ENCODE measurements around the gene SGMS1.

The SGMS1 gene

DNA sequence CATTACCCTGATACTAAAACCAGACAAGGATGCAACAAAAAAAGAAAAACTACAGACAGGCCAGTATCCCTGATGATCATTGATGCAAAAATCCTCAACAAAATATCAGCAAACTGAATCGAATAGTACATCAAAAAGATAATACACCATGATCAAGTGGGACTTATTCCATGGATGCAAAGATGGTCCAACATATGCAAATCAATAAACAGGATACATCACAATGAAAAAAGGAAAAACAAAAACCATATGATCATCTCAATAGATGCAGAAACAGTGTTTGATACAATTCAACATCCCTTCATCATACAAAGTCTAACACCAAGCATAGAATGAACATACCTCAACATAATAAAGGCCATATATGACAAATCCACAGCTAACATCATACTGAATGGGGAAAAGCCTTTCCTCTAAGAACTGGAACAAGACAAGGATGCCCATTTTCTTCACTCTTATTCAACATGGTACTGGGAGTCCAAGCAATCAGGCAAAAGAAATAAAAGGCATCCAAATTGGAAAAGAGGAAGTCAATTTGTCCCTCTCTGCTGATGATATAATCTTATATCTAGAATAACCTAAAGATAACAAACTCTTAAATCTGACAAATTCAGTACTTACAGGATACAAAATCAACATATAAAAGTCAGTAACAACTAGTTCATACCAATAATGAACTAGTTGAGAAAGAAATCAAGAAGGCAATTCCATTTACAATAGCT, 323.6 kb downstream of the SGMS1 start:
- H3K27ac ChIP-seq: no peak overlapping the region

DNA sequence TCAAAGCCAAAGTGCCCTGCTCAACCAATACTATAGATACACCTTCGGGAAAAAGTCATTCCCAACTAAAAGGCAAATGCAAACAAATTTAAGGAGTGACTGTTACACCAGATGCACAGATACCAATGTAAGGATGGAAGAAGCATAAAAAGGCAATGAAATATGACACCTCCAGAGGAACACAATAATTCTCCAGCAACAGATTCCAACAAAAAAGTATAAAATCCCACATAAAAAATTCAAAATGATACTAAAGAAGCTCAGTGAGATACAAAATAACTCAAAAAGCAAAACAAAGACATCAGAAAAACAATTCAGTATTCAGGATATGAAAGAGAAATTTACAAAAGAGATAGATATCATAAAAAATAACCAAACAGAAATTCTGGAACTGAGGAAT, 328.4 kb downstream of the SGMS1 start:
- TF ChIP-seq CTCF (conservative IDR thresholded peaks at IDR 0.05): no peak
- H3K27ac ChIP-seq: no peak overlapping the region

More for the DNA sequence above, 323.6 kb downstream of the SGMS1 start:
- no peak for TF ChIP-seq CTCF (conservative IDR thresholded peaks at IDR 0.05)

- no peak for TF ChIP-seq CTCF (conservative IDR thresholded peaks at IDR 0.05)
- no peak overlapping the region for H3K27ac ChIP-seq
Measured at GRCh38 chr10:50294582-50294981, 329.2 kb downstream of the SGMS1 start.

DNA sequence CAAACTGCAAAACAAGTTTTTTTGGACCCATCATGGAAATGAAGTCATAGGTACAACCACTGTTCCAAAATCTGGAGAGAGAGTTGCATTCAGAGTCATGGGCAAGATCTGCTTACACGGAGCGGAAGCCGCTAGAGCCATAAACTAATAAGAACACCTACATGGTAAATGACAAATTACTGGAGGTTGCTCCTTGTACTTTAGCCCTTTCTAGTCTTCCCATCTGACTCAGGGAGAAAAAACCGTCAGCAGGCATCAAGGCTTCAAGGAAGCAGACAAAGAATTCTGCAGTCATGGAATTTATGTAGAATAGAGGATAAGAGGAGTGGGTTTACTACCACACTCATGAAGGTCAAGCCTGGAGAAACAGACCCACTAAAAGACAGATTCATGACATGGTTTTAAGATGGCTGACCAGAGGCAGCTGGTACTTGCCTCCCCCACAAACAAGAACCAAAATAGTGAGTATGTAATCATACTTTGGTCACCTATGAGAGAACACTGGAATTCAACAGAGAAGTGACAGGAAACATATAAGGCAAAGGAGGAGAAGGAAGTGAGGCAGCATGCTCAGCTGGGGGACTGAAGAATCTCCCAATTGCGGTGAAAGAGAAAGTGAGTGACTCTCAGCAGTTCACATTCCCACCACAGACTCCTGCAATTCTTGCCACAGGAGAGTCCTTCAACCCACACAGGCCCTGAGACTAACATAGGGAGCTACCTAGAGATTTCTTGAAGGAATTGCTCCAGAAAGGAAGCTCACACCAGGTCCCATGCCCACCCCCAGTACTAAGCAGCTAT, 330.0 kb downstream of the SGMS1 start:
- H3K27ac ChIP-seq: no peak overlapping the region
- no peak for TF ChIP-seq CTCF (conservative IDR thresholded peaks at IDR 0.05)

GRCh38 chr10:50291261-50291850, 332.4 kb downstream of the SGMS1 start:
- no peak overlapping the region for H3K27ac ChIP-seq
- no peak; the same call in 1 of the 2 replicates for TF ChIP-seq CTCF (conservative IDR thresholded peaks at IDR 0.05)

DNA sequence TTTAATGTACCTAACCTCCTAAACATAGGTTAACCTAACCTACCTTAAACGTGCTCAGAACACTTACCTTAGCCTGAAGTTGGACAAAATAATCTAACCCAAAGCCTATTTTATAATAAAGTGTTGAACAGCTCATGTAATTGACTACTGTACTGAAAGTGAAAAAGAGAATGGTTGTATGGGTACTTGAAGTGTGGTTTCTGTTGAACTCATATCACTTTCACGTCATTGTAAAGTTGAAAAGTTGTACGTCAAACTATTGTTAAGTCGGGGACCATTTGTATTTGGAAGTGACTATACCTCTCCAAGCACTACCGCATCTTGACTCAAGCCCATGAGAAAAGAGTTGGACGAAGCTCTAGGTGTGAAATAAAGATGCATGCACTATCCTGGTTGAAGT, 334.6 kb downstream of the SGMS1 start:
- no peak for TF ChIP-seq CTCF (conservative IDR thresholded peaks at IDR 0.05)
- H3K27ac ChIP-seq: no peak overlapping the region
